DOHH2 (cell line): ENCODE measurements around the gene MGAT4A.

Source experiments
- H3F3A ChIP-seq: fragments of 200-600 bp; sonication (generic), shearing (Covaris generic); 2 replicates; pipeline ENCODE4 v1.6.0; 2016; ENCODE audit warnings: antibody characterized with exemption, mild to moderate bottlenecking; ENCODE audit not compliant: control insufficient read depth, insufficient read depth
- H3K27ac ChIP-seq: fragments of 200-600 bp; sonication (generic); 2 replicates; pipeline ENCODE4 v1.5.1; 2014; ENCODE audit warnings: low read depth, mild to moderate bottlenecking, low read length, moderate library complexity
- H3K27me3 ChIP-seq: fragments of 200-600 bp; sonication (generic); 2 replicates; pipeline ENCODE4 v1.6.1; 2014; ENCODE audit warnings: mild to moderate bottlenecking, low read length, mixed read lengths; ENCODE audit not compliant: control insufficient read depth
- H3K36me3 ChIP-seq: fragments of 200-600 bp; sonication (generic); 2 replicates; pipeline ENCODE4 v1.6.1; 2014; ENCODE audit warnings: mild to moderate bottlenecking, low read length, moderate library complexity, mixed read lengths; ENCODE audit not compliant: control insufficient read depth
- H3K4me1 ChIP-seq: fragments of 200-600 bp; sonication (generic); 2 replicates; pipeline ENCODE4 v1.6.1; 2014; ENCODE audit warnings: mild to moderate bottlenecking, low read length, mixed read lengths; ENCODE audit not compliant: control insufficient read depth
- H3K4me2 ChIP-seq: fragments of 200-600 bp; sonication (generic); 2 replicates; pipeline ENCODE4 v1.6.0; 2014; ENCODE audit warnings: mild to moderate bottlenecking, low read length, moderate library complexity
- H3K4me3 ChIP-seq: fragments of 200-600 bp; sonication (generic); 2 replicates; pipeline ENCODE4 v1.5.1; 2014; ENCODE audit warnings: mild to moderate bottlenecking, low read length, mixed read lengths
- H3K79me2 ChIP-seq: fragments of 200-600 bp; sonication (generic); 2 replicates; pipeline ENCODE4 v1.6.1; 2014; ENCODE audit warnings: mild to moderate bottlenecking, low read length, mixed read lengths; ENCODE audit not compliant: control insufficient read depth
- H3K9me2 ChIP-seq: fragments of 200-600 bp; sonication (generic); replicated peaks from 2 replicates; pipeline ENCODE4 v1.6.1; 2014; ENCODE audit warnings: mild to moderate bottlenecking, low read length, mixed read lengths; ENCODE audit not compliant: control insufficient read depth
- H3K9me3 ChIP-seq: fragments of 200-600 bp; sonication (generic); 2 replicates; pipeline ENCODE4 v1.6.1; 2014; ENCODE audit warnings: antibody characterized with exemption, low read length, mixed read lengths; ENCODE audit not compliant: control insufficient read depth, insufficient read depth
- H4K20me1 ChIP-seq: fragments of 200-600 bp; sonication (generic); 2 replicates; pipeline ENCODE4 v1.6.0; 2014; ENCODE audit warnings: low read depth, mild to moderate bottlenecking, antibody characterized with exemption, low read length, moderate library complexity; ENCODE audit not compliant: control insufficient read depth, insufficient read depth
- CTCF ChIP-seq: fragments of 200-600 bp; sonication (generic); IDR thresholded peaks from one replicate; pipeline ENCODE4 v1.5.1; 2014; ENCODE audit warnings: antibody characterized with exemption, mild to moderate bottlenecking, low read depth, low read length; ENCODE audit not compliant: poor library complexity, severe bottlenecking
- EZH2phosphoT487 ChIP-seq: fragments of 200-600 bp; sonication (generic); IDR thresholded peaks from 2 replicates; pipeline ENCODE4 v1.6.1; 2017; ENCODE audit warnings: borderline replicate concordance, mild to moderate bottlenecking, antibody characterized with exemption, low read length, moderate library complexity, mixed read lengths

The MGAT4A gene

GRCh38 chr2:98607104-98607503 is 123.8 kb downstream of the MGAT4A start:
- Histone ChIP-seq H3K27me3 (no peaks in the 10 kb centered on the region), H3K9me3 (no peaks in the 10 kb centered on the region), H3K4me1 (peaks cover 33% of the 10 kb centered on the region), H3K36me3 (peaks cover 50% of the 10 kb centered on the region), H4K20me1 (no peaks in the 10 kb centered on the region), H3K4me2 (peak overlapping the region; percentile 91), H3K9me2 (no peaks in the 10 kb centered on the region), H3F3A (no peaks in the 10 kb centered on the region), H3K4me3 (peak overlapping the region; percentile 82), H3K27ac (no peak overlapping the region), H3K79me2 (peaks cover 65% of the 10 kb centered on the region)
- TF ChIP-seq CTCF (no peak), EZH2phosphoT487 (no peak)

- H3K36me3 ChIP-seq: peaks cover 52% of the 10 kb centered on the region
- H3K27ac ChIP-seq: no peak overlapping the region
- H3K9me2 ChIP-seq: no peaks in the 10 kb centered on the region
- no peaks in the 10 kb centered on the region for H3F3A ChIP-seq
- H3K9me3 ChIP-seq: no peaks in the 10 kb centered on the region
- H3K4me2 ChIP-seq: peak overlapping the region; percentile 91
- H3K4me3 ChIP-seq: peak overlapping the region; percentile 82
- no peaks in the 10 kb centered on the region for H3K27me3 ChIP-seq
- H3K79me2 ChIP-seq: peaks cover 64% of the 10 kb centered on the region
- H3K4me1 ChIP-seq: peaks cover 33% of the 10 kb centered on the region
- H4K20me1 ChIP-seq: no peaks in the 10 kb centered on the region
- TF ChIP-seq EZH2phosphoT487: no peak
- TF ChIP-seq CTCF: no peak
Measured at GRCh38 chr2:98606431-98606830, 124.5 kb downstream of the MGAT4A start.

- no peak for TF ChIP-seq EZH2phosphoT487
- H3K4me3 ChIP-seq: no peak overlapping the region
- H3K79me2 ChIP-seq: peaks cover 54% of the 10 kb centered on the region
- peaks cover 22% of the 10 kb centered on the region for H3K4me1 ChIP-seq
- no peaks in the 10 kb centered on the region for H3F3A ChIP-seq
- H3K27ac ChIP-seq: no peak overlapping the region
- no peaks in the 10 kb centered on the region for H4K20me1 ChIP-seq
- no peaks in the 10 kb centered on the region for H3K27me3 ChIP-seq
- H3K36me3 ChIP-seq: peaks cover 49% of the 10 kb centered on the region
- no peaks in the 10 kb centered on the region for H3K9me2 ChIP-seq
- no peak overlapping the region for H3K4me2 ChIP-seq
- H3K9me3 ChIP-seq: no peaks in the 10 kb centered on the region
Measured at GRCh38 chr2:98605076-98605475, 125.9 kb downstream of the MGAT4A start.

- peaks cover 17% of the 10 kb centered on the region for H3K4me1 ChIP-seq
- no peak for TF ChIP-seq CTCF
- TF ChIP-seq EZH2phosphoT487: no peak
- no peaks in the 10 kb centered on the region for H3K9me3 ChIP-seq
- no peaks in the 10 kb centered on the region for H3F3A ChIP-seq
- no peaks in the 10 kb centered on the region for H4K20me1 ChIP-seq
- no peaks in the 10 kb centered on the region for H3K27me3 ChIP-seq
- H3K9me2 ChIP-seq: no peaks in the 10 kb centered on the region
- peaks cover 49% of the 10 kb centered on the region for H3K36me3 ChIP-seq
- H3K79me2 ChIP-seq: peaks cover 49% of the 10 kb centered on the region
- H3K4me2 ChIP-seq: no peak overlapping the region
- no peak overlapping the region for H3K4me3 ChIP-seq
- H3K27ac ChIP-seq: no peak overlapping the region
Measured at GRCh38 chr2:98604547-98604946, 126.4 kb downstream of the MGAT4A start.
